ENCODE data around the gene NOSIP.

- TF ChIP-seq REST (IDR thresholded peaks at IDR 0.05; ENCODE audit: insufficient read depth in 1 of 2, low read depth in 2 of 2, low read length in 2 of 2) (no peak), POLR2AphosphoS5 (IDR thresholded peaks at IDR 0.05; ENCODE audit: low read depth, low read length) (peak; percentile 42; the same call in 1 of the 2 replicates), TAF1 (IDR thresholded peaks at IDR 0.05; ENCODE audit: borderline replicate concordance, insufficient read depth, low read length) (peak; percentile 20; the same call in 1 of the 2 replicates)
Observed at GRCh38 chr19:49591731-49592485, 11.6 kb upstream of the NOSIP start.
